Measurements from ENCODE around the gene PHAF1.

- TF ChIP-seq POLR2AphosphoS5 (IDR thresholded peaks at IDR 0.05; ENCODE audit: low read depth) (no peak), CTCF (IDR thresholded peaks at IDR 0.05; ENCODE audit: insufficient read depth, low read length) (no peak), REST (IDR thresholded peaks at IDR 0.05; ENCODE audit: insufficient replicate concordance, low read depth) (no peak)
Observed at GRCh38 chr16:67146523-67147357, 37.0 kb downstream of the PHAF1 start.

Measured in HL-60 (cell line).